Measurements from ENCODE around the gene CELF1.
"Not testable (repeated sequence)": the region's sequence is repeated elsewhere in the genome, so short reads cannot be mapped to it uniquely, and the experiment has no call there.

GRCh38 chr11:47557004-47557403 lies 4.1 kb upstream of the CELF1 start:
- TF ChIP-seq, protein P1, sequence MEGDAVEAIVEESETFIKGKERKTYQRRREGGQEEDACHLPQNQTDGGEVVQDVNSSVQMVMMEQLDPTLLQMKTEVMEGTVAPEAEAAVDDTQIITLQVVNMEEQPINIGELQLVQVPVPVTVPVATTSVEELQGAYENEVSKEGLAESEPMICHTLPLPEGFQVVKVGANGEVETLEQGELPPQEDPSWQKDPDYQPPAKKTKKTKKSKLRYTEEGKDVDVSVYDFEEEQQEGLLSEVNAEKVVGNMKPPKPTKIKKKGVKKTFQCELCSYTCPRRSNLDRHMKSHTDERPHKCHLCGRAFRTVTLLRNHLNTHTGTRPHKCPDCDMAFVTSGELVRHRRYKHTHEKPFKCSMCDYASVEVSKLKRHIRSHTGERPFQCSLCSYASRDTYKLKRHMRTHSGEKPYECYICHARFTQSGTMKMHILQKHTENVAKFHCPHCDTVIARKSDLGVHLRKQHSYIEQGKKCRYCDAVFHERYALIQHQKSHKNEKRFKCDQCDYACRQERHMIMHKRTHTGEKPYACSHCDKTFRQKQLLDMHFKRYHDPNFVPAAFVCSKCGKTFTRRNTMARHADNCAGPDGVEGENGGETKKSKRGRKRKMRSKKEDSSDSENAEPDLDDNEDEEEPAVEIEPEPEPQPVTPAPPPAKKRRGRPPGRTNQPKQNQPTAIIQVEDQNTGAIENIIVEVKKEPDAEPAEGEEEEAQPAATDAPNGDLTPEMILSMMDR (IDR thresholded peaks at IDR 0.05) = not testable (repeated sequence)
- not testable (repeated sequence) for TF ChIP-seq POLR2A (IDR thresholded peaks at IDR 0.05)
